ENCODE data around the gene ADIRF.
"Not testable (repeated sequence)": the region's sequence is repeated elsewhere in the genome, so short reads cannot be mapped to it uniquely, and the experiment has no call there.

ADIRF gene

GRCh38 chr10:87020056-87020455, 51.8 kb downstream of the ADIRF start, which contains the start of gene FAM25A:
FAM25A (plus strand) TSS chr10:87020294; CDS start chr10:87020325, 31 bp downstream.
- in situ Hi-C loops (cut with HindIII; ENCODE audit: low sequenced_read_pairs) = not testable (repeated sequence)

All from endothelial cell of hepatic sinusoid (primary cell).